Brain microvascular endothelial cell (primary cell): ENCODE measurements around the gene CHPT1.
"Not testable (repeated sequence)": the region's sequence is repeated elsewhere in the genome, so short reads cannot be mapped to it uniquely, and the experiment has no call there.

ENCODE experiments used
- DNase-seq: peaks from one replicate; pipeline ENCODE4 v3.0.0-alpha.2; 2020
- H3K27ac ChIP-seq: fragments of 250-450 bp; sonication (Bioruptor Pico); 2 replicates; pipeline ENCODE4 v1.5.1; 2020; ENCODE audit warnings: mild to moderate bottlenecking, moderate library complexity
- H3K27me3 ChIP-seq: fragments of 250-450 bp; sonication (Bioruptor Pico); replicated peaks from 2 replicates; pipeline ENCODE4 v1.5.1; 2020; ENCODE audit warnings: mild to moderate bottlenecking
- H3K36me3 ChIP-seq: fragments of 250-450 bp; sonication (Bioruptor Pico); replicated peaks from 2 replicates; pipeline ENCODE4 v1.5.1; 2020; ENCODE audit warnings: mild to moderate bottlenecking
- H3K4me3 ChIP-seq: 2 replicates; pipeline ENCODE4 v1.5.1; 2011; ENCODE audit warnings: low read depth, mild to moderate bottlenecking, control low read depth, low read length, moderate library complexity
- CTCF ChIP-seq: IDR thresholded peaks from 2 replicates; pipeline ENCODE4 v1.5.1; 2011; ENCODE audit warnings: low read depth, mild to moderate bottlenecking, moderate library complexity, low read length, control low read depth, inconsistent platforms; ENCODE audit errors: missing control alignments
- in situ Hi-C: cut with HindIII; loops from 2 replicates; pipeline ENCODE4 v1.10.0; 2017; ENCODE audit warnings: low sequenced_read_pairs, low pct_ligation_motif_present

Gene CHPT1

GRCh38 chr12:101675555-101675954 is 21.9 kb upstream of the CHPT1 start:
- DNase-seq, result no peak
- Histone ChIP-seq H3K27me3 (no peaks in the 10 kb centered on the region), H3K4me3 (no peak overlapping the region), H3K36me3 (no peaks in the 10 kb centered on the region), H3K27ac (no peak overlapping the region)
- TF ChIP-seq CTCF, result no peak
- in situ Hi-C loops, result no loop called here

DNA sequence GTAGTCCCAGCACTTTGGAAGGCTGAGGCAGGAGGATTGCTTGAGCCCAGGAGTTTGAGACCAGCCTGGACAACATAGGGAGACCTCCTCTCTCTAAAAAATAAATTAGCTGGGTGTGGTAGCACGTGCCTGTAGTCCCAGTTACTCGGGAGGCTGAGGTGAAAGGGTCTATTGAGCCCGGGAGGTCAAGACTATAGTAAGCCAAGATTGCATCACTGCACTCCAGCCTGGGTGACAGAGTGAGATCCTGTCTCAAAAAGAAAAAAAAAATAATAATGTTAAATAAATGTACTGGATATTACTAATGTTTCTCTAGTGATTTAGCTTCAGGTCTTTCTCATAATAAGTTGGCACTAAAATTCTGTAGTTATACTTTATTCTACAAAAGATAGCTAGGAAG is 20.9 kb upstream of the CHPT1 start:
- H3K27ac ChIP-seq, in situ Hi-C loops, H3K27me3 ChIP-seq, H3K36me3 ChIP-seq, H3K4me3 ChIP-seq, DNase-seq: not testable (repeated sequence)

DNA sequence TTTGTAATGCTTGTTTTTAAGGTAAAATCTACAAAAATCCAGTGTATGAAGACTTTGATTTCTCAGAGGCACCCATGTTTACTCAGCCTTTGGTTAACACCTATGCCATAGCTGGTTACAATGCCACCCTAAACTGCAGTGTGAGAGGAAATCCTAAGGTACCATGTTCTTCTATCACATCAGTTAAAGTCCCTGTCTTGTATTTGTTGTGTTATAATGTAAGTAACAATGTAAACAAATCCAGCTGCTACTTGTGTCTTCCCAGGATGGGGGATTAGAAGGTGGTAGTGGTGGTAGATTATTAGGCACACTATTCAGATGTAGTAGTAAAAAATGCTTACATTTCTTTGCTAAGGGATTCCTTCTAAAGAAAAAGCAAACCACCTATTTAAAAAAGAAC is 19.4 kb upstream of the CHPT1 start:
- Histone ChIP-seq H3K27ac (no peak overlapping the region), H3K27me3 (no peaks in the 10 kb centered on the region), H3K4me3 (no peak overlapping the region), H3K36me3 (no peaks in the 10 kb centered on the region)
- no peak for TF ChIP-seq CTCF
- in situ Hi-C loops, result no loop called here
- no peak for DNase-seq

DNA sequence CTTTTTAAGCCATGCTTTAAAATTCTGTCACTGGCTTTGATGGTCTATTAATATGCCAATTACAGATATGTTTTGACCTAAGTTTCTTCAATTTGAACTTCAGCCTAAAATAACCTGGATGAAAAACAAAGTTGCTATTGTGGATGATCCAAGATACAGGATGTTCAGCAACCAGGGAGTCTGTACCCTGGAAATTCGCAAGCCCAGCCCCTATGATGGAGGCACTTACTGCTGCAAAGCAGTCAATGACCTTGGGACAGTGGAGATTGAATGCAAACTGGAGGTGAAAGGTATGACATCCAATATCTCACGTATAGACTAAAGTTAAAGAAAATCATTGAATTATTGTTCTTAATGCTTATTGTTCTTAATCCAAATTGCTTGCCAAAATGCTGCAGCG is 17.2 kb upstream of the CHPT1 start:
- in situ Hi-C loops, result no loop called here
- TF ChIP-seq CTCF, result no peak
- Histone ChIP-seq H3K27me3 (no peaks in the 10 kb centered on the region), H3K36me3 (no peaks in the 10 kb centered on the region), H3K27ac (no peak overlapping the region), H3K4me3 (no peak overlapping the region)
- DNase-seq, result no peak

DNA sequence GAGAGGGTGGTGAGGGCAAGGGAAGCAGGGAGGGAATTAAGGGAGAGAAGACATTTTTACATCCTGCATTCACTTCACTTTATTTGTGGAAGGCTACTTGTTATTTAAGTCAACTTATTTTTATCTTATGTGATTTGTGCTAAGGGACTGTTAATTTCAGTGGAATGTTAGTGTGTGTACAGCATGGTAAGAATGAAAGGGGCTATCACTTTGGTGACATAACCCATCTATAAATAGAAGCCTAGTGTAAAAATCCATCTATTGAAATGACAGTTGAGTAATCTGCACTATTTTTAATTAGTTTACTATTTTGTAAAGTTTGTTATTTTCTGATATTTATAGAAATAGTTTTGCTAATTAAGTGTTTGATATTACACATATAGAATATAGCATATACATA is 16.8 kb upstream of the CHPT1 start:
- in situ Hi-C loops, result no loop called here
- no peak overlapping the region for H3K27ac ChIP-seq
- no peak for TF ChIP-seq CTCF

GRCh38 chr12:101681627-101682026 is 15.8 kb upstream of the CHPT1 start:
- H3K36me3 ChIP-seq, in situ Hi-C loops, H3K4me3 ChIP-seq, DNase-seq, H3K27ac ChIP-seq, H3K27me3 ChIP-seq: not testable (repeated sequence)

More for the DNA sequence above, 16.8 kb upstream of the CHPT1 start:
- H3K36me3 ChIP-seq, result no peaks in the 10 kb centered on the region
- H3K4me3 ChIP-seq, result no peak overlapping the region
- H3K27me3 ChIP-seq, result no peaks in the 10 kb centered on the region
- no peak for DNase-seq

- Histone ChIP-seq H3K4me3 (no peak overlapping the region), H3K27me3 (no peaks in the 10 kb centered on the region), H3K27ac (no peak overlapping the region), H3K36me3 (no peaks in the 10 kb centered on the region)
- no peak for DNase-seq
- no peak for TF ChIP-seq CTCF
- in situ Hi-C loops, result no loop called here
Observed at GRCh38 chr12:101685092-101685491, 12.3 kb upstream of the CHPT1 start.
